Activated B cell treated with CpG ODN at 0.5 μM for 24 hours (primary cell): ENCODE measurements around the gene ST6GALNAC6. TPM values are rescaled to one million over a fixed set of nuclear protein-coding genes. Genes with fewer than 3 reads are reported as not detected.
"Not testable (repeated sequence)": the region's sequence is repeated elsewhere in the genome, so short reads cannot be mapped to it uniquely, and the experiment has no call there.

Experiments used
- ATAC-seq: fragments of 200-7000 bp; cut with Tn5 transposase; one replicate; pipeline ENCODE4 v1.10.0; 2021; ENCODE audit warnings: low read depth, mild to moderate bottlenecking, moderate library complexity
- CTCF ChIA-PET: fragments of 350-600 bp; sonication (Branson Sonifier 250); formaldehyde crosslinking; loops from one replicate; lab custom pipeline; 2021; ENCODE audit warnings: antibody characterized with exemption; lab: Charles Lee
- POLR2A ChIA-PET: fragments of 350-600 bp; sonication (Branson Sonifier 250); formaldehyde crosslinking; loops from one replicate; lab custom pipeline; 2021; ENCODE audit warnings: antibody characterized with exemption; lab: Charles Lee
- DNase-seq: peaks from one replicate; pipeline ENCODE4 v3.0.0; 2022
- H3K27ac Mint-ChIP-seq: one replicate; pipeline ENCODE4 v1.8.0; 2020; ENCODE audit warnings: mixed read lengths
- H3K27me3 Mint-ChIP-seq: one replicate; pipeline ENCODE4 v1.8.0; 2021; ENCODE audit warnings: mixed read lengths
- H3K36me3 Mint-ChIP-seq: one replicate; pipeline ENCODE4 v1.8.0; 2021; ENCODE audit warnings: low read depth, mixed read lengths
- H3K4me1 Mint-ChIP-seq: one replicate; pipeline ENCODE4 v1.8.0; 2021; ENCODE audit warnings: mixed read lengths
- H3K4me3 Mint-ChIP-seq: one replicate; pipeline ENCODE4 v1.8.0; 2020; ENCODE audit warnings: mild to moderate bottlenecking, mixed read lengths
- H3K9me3 Mint-ChIP-seq: one replicate; pipeline ENCODE4 v1.8.0; 2020; ENCODE audit warnings: mixed read lengths
- intact Hi-C: fragments of 100-400 bp; cut with micrococcal nuclease; formaldehyde crosslinking; loops from one replicate; pipeline ENCODE4 v1.15.1; 2024
- total RNA-seq: library from RNA; stranded (reverse); gene quantifications from 2 replicates; pipeline ENCODE4 v1.2.3, GENCODE V29; 2022
- TF ChIP-seq, protein P1 (sequence below): fragments of 200-600 bp; IDR thresholded peaks from one replicate; pipeline ENCODE4 v1.8.0; 2022; ENCODE audit warnings: antibody characterized with exemption, mild to moderate bottlenecking

ST6GALNAC6 gene
- total RNA-seq, 1 donor from 2014 or later, result 47.5 TPM

DNA sequence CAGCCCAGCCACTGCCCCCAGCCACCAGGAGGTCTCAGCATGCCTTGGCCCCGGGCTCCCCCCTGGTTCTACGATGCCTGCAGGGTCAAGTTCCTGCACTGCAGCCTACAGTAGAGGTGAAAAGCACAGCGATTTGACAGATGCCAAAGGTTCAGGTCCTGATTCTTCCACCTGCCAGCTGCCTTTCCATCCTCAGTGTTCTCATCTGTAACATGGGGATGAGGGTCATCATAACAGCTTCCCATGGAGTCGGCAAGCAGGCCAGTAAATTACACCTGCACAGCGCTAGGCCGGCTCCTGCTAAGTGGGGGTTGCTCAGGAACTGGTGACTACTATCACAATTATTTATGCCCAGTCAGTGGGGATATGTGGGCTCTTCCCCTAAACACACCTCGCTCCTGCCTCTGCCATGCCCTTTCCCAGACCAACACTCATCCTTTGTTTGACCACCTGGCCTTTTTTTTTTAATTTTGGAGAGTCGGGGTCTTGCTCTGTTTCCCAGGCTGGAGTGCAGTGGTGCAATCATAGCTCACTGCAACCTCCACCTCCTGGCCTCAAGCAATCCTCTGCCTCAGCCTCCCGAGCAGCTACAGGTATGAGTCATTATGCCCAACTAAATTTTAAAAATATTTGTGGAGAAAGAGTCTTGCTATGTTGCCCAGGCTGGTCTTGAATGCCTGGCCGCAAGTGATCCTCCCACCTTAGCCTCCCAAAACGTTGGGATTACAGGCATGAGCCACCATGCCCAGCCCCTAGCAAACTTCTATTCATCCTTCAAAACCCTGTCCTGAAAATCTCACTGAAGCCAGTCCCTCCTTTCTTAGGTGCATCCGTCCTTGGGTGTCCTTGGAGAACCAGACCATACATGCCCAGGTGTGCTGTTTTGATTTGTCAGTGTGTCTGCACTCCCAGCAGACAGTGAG lies 51.3 kb downstream of the ST6GALNAC6 start:
- H3K4me1 Mint-ChIP-seq, result peaks cover 8% of the 10 kb centered on the region
- TF ChIP-seq, protein P1, sequence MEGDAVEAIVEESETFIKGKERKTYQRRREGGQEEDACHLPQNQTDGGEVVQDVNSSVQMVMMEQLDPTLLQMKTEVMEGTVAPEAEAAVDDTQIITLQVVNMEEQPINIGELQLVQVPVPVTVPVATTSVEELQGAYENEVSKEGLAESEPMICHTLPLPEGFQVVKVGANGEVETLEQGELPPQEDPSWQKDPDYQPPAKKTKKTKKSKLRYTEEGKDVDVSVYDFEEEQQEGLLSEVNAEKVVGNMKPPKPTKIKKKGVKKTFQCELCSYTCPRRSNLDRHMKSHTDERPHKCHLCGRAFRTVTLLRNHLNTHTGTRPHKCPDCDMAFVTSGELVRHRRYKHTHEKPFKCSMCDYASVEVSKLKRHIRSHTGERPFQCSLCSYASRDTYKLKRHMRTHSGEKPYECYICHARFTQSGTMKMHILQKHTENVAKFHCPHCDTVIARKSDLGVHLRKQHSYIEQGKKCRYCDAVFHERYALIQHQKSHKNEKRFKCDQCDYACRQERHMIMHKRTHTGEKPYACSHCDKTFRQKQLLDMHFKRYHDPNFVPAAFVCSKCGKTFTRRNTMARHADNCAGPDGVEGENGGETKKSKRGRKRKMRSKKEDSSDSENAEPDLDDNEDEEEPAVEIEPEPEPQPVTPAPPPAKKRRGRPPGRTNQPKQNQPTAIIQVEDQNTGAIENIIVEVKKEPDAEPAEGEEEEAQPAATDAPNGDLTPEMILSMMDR, result no peak
- POLR2A ChIA-PET, result no interaction called here
- H3K4me3 Mint-ChIP-seq, result no peak overlapping the region
- intact Hi-C loops, result no loop called here
- ATAC-seq (no peak), DNase-seq (no peak)
- H3K27ac Mint-ChIP-seq, result no peak overlapping the region
- no peaks in the 10 kb centered on the region for H3K27me3 Mint-ChIP-seq
- H3K36me3 Mint-ChIP-seq, result peaks cover 9% of the 10 kb centered on the region
- H3K9me3 Mint-ChIP-seq, result peaks cover 11% of the 10 kb centered on the region
- CTCF ChIA-PET, result no interaction called here

DNA sequence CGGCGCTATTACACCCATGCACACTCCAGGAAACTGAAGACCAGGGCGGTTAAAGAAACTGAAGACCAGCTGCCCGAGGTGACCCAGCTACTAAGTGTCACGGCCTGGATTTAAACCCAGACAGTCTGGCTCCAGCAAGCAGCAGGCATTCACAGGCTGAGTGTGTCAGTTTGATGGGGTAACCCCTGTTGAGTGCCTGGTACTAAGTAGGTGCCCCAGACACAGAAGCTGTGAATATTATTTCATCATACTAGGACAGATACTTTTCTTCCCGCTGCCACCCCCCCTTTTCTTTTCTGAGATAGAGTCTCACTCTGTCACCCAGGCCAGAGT lies 52.3 kb downstream of the ST6GALNAC6 start:
- ChIA-PET POLR2A (no interaction called here), CTCF (no interaction called here)
- TF ChIP-seq, protein P1, result no peak
- Mint-ChIP-seq H3K36me3 (peaks cover 9% of the 10 kb centered on the region), H3K27ac (no peak overlapping the region), H3K4me3 (no peak overlapping the region), H3K9me3 (peaks cover 11% of the 10 kb centered on the region), H3K4me1 (peaks cover 3% of the 10 kb centered on the region), H3K27me3 (no peaks in the 10 kb centered on the region)
- no peak for ATAC-seq
- no peak for DNase-seq
- intact Hi-C loops, result no loop called here

DNA sequence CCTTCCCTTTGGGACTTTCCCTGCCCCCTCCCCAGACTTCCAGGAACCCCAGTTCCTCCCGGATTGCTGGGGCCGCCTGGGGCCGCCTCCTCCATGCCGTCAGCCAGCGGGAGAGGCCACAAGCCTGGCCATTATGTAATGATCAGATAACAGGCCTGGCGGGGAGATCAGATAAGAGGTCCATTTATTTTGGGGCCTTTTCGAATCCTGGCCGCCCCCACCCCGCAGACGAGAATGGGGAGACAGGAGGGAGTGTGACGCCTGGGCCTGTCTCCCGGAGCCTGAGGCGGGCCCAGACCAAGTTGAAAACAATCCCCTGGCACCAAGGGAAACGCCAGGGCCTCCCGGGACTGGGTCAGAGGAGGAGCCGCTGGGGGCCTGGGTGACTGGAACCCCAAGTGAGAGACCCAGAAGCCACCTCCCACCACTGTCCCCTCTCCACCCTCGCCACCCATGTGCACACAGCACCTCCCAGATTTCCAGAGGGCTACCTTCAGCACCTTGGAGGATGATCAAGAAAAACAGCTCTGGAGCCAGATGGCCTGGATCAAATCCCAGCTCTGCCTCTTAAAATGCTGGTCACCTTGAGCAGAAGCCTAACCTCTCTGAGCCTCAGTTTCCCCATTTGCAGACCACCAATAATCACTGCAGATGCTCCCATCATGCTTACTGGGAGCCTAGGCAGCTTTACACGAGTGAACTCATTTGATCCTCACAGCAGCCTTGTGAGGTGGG lies 52.8 kb downstream of the ST6GALNAC6 start:
- CTCF ChIA-PET, result no interaction called here
- Mint-ChIP-seq H3K36me3 (peaks cover 11% of the 10 kb centered on the region), H3K4me1 (no peaks in the 10 kb centered on the region), H3K9me3 (peaks cover 11% of the 10 kb centered on the region), H3K27me3 (no peaks in the 10 kb centered on the region), H3K27ac (no peak overlapping the region), H3K4me3 (no peak overlapping the region)
- POLR2A ChIA-PET, result no interaction called here
- TF ChIP-seq, protein P1, result no peak
- intact Hi-C loops, result no loop called here
- no peak for DNase-seq
- no peak for ATAC-seq

GRCh38 chr9:127845619-127846018 lies 53.8 kb downstream of the ST6GALNAC6 start:
- Mint-ChIP-seq H3K36me3 (peaks cover 17% of the 10 kb centered on the region), H3K9me3 (peaks cover 11% of the 10 kb centered on the region)
- H3K27ac Mint-ChIP-seq, POLR2A ChIA-PET, H3K4me3 Mint-ChIP-seq, intact Hi-C loops, ATAC-seq, H3K4me1 Mint-ChIP-seq, CTCF ChIA-PET, DNase-seq, H3K27me3 Mint-ChIP-seq: not testable (repeated sequence)

- ATAC-seq (no peak), DNase-seq (no peak)
- ChIA-PET POLR2A (no interaction called here), CTCF (no interaction called here)
- H3K4me1 Mint-ChIP-seq, result no peaks in the 10 kb centered on the region
- H3K36me3 Mint-ChIP-seq, result peaks cover 17% of the 10 kb centered on the region
- H3K4me3 Mint-ChIP-seq, result no peak overlapping the region
- intact Hi-C loops, result no loop called here
- peaks cover 11% of the 10 kb centered on the region for H3K9me3 Mint-ChIP-seq
- no peak overlapping the region for H3K27ac Mint-ChIP-seq
- H3K27me3 Mint-ChIP-seq, result no peaks in the 10 kb centered on the region
- TF ChIP-seq, protein P1, result no peak
Observed at GRCh38 chr9:127844821-127845359, 54.5 kb downstream of the ST6GALNAC6 start.
